ENCODE data around the gene GLRX2.

GRCh38 chr1:193070386-193070753 is 34.8 kb downstream of the GLRX2 start:
- TF ChIP-seq CTCF (IDR thresholded peaks at IDR 0.05) (no peak), POLR2A (IDR thresholded peaks at IDR 0.05) (no peak)
